Prostate gland (tissue), 2 donors: ENCODE results near the gene GHRH.

Source experiments
- CTCF ChIP-seq, 4 experiments: fragments of 200-600 bp in 2 of 4; fragments of 450-650 bp in 2 of 4; sonication (generic) in 2 of 4; IDR thresholded peaks; 1 replicate in 3 of 4; 2 replicates in 1 of 4; pipeline ENCODE4 v1.5.1; 2016 to 2019; ENCODE audit warnings: antibody characterized with exemption in 4 of 4, mild to moderate bottlenecking in 2 of 4, moderate library complexity in 2 of 4
- POLR2A ChIP-seq: fragments of 450-650 bp; IDR thresholded peaks from one replicate; pipeline ENCODE4 v1.6.1; 2016; ENCODE audit warnings: antibody characterized with exemption, mild to moderate bottlenecking
- POLR2AphosphoS5 ChIP-seq: sonication (generic); formaldehyde crosslinking; IDR thresholded peaks from one replicate; pipeline ENCODE4 v1.6.1; 2017; ENCODE audit warnings: antibody characterized with exemption

- TF ChIP-seq POLR2AphosphoS5 (no peak), CTCF (IDR thresholded peaks at IDR 0.05) (no peak), POLR2A (no peak)
Measured at GRCh38 chr20:37299718-37300528, 38.3 kb upstream of the GHRH start.
